ENCODE data around the gene CGAS.

CGAS gene

DNA sequence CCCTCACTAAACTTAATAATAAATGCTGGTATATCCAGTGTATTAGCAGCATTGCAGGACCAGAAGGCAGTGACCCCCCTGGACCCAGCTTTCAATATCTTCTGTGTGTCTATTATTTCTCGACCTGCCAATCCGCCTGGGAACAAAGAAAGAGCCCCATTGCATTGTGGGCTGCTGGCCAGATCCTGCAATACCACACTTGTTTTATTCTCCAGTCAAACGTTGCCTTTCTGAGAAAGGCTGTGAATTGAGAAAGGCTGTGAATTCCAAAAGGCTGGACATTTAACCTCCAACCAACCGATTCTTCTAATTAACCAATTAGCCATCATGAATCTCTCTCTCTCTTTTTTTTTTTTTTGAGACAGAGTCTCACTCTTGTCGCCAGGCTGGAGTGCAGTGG lies 8.0 kb upstream of the CGAS start:
- TF ChIP-seq FOXM1 (IDR thresholded peaks at IDR 0.05; ENCODE audit: borderline replicate concordance, low read depth) (no peak), ZBTB7A (IDR thresholded peaks at IDR 0.05; ENCODE audit: low read depth) (no peak), RAD21 (IDR thresholded peaks at IDR 0.05; ENCODE audit: low read depth) (no peak), YY1 (IDR thresholded peaks at IDR 0.05; ENCODE audit: low read depth) (no peak), CREB1 (IDR thresholded peaks at IDR 0.05; ENCODE audit: low read depth) (no peak), EGR1 (IDR thresholded peaks at IDR 0.05) (no peak), EP300 (IDR thresholded peaks at IDR 0.05; ENCODE audit: borderline replicate concordance) (no peak)

DNA sequence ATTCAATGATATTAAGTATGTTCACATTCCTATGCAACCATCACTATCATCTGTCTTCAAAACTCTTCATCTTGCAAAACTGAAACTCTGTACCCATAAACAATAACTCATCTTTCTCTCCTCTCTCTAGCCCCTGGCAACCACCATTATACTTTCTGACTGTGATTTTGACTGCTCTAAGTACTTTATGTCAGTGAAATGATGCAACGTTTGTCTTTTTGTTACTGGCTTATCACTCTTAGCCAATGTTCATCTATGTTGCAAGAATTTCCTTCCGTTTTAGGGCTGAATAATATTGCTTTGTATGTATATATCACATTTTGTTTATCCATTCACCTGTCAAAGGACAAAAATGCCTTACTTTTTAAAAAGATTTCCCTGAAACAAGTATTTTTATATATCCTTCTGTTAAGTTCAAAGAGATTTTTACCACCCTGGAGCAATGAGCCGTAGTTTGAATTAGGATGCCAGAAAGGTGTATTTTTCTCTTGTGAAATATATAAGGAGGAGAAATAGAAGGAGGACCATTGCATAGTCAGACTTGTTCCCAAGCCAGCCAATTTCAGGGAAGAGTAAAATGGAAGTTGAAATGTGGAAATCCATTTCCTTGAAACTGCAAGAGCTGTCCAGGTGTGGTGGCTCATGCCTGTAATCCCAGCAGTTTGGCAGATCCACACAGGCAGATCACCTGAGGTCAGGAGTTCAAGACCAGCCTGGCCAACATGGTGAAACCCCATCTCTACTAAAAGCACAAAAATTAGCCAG lies 4.0 kb upstream of the CGAS start:
- TF ChIP-seq EGR1 (IDR thresholded peaks at IDR 0.05), result no peak
- TF ChIP-seq REST (IDR thresholded peaks at IDR 0.05; ENCODE audit: low read depth), result no peak
- no peak for TF ChIP-seq CREB1 (IDR thresholded peaks at IDR 0.05; ENCODE audit: low read depth)
- no peak for TF ChIP-seq FOXM1 (IDR thresholded peaks at IDR 0.05; ENCODE audit: borderline replicate concordance, low read depth)
- TF ChIP-seq TEAD4 (IDR thresholded peaks at IDR 0.05), result no peak

DNA sequence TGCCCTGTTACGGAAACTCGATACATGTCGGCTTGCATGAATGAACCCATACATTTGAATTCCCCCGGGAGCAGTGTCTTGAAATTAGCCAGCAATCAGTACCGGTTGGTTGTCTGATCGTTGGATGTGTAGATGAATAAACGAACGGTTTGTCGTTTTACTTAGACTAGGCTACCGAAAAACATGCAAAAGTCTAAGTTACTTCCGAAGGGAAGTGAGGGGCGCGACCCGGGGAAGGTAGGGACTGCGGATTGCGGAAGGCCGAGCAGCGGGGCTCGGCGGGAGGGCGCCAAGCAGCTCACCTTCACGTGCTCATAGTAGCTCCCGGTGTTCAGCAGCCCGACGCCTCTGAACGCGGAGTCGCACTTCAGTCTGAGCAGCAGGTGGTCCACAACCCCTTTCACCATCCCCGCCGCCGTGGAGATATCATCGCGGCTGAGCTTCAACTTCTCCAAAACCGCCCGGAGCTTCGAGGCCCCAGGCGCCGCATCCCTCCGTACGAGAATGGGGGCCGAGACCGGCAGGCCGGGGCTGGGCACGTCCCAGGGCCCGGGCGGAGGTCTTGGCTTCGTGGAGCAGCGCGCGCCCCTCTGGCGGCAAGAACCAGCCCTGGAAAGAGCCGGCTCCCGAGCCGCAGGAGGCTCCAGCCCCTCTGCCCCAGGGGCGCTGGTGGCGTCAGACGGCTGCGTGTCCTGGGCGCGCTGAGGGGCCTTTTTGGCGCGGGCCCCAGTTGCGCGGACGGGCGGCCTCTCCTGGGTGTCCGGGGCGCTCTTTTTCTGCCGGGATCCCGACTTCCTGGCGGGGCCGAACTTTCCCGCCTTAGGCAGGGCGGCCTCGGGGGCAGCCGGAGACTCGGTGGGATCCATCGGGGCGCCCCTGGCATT lies 632 bp downstream of the CGAS start:
- no peak for TF ChIP-seq FOXM1 (IDR thresholded peaks at IDR 0.05; ENCODE audit: borderline replicate concordance, low read depth)
- no peak for TF ChIP-seq TEAD4 (IDR thresholded peaks at IDR 0.05)
- no peak for TF ChIP-seq NFIC (IDR thresholded peaks at IDR 0.05)
- TF ChIP-seq CREB1 (IDR thresholded peaks at IDR 0.05; ENCODE audit: low read depth), result no peak
- no peak for TF ChIP-seq TAF1 (IDR thresholded peaks at IDR 0.05; ENCODE audit: low read depth)
- no peak for TF ChIP-seq MAX (IDR thresholded peaks at IDR 0.05)
- TF ChIP-seq EP300 (IDR thresholded peaks at IDR 0.05; ENCODE audit: borderline replicate concordance), result no peak
- no peak for TF ChIP-seq CEBPB (IDR thresholded peaks at IDR 0.05)
- TF ChIP-seq ZBTB7A (IDR thresholded peaks at IDR 0.05; ENCODE audit: low read depth), result no peak
- TF ChIP-seq YY1 (IDR thresholded peaks at IDR 0.05; ENCODE audit: low read depth), result no peak
- TF ChIP-seq REST (IDR thresholded peaks at IDR 0.05; ENCODE audit: low read depth), result no peak
- TF ChIP-seq USF1 (IDR thresholded peaks at IDR 0.05), result no peak
- no peak for TF ChIP-seq EGR1 (IDR thresholded peaks at IDR 0.05)
- TF ChIP-seq RAD21 (IDR thresholded peaks at IDR 0.05; ENCODE audit: low read depth), result no peak
- TF ChIP-seq TCF12 (IDR thresholded peaks at IDR 0.05; ENCODE audit: low read depth), result no peak

DNA sequence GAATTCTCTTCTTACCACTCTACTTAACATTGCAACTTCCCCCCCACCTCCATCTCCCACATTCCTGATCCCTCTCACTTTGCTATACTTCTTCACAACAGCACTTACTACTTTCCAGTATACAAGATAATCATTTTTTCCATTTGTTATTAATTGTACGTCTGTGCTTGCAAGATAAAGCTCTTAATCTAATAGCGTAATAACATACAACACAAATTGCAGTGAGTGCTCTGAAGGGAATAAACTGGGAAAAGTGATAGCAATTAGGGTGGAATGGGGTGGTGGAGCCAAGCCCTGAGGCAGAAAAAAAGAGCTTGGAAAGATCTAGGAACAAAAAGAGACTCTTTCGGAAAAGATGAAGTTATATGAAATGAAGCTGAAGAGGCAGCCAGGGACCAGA lies 8.5 kb downstream of the CGAS start:
- no peak for TF ChIP-seq TCF12 (IDR thresholded peaks at IDR 0.05; ENCODE audit: low read depth)
- no peak for TF ChIP-seq ZBTB7A (IDR thresholded peaks at IDR 0.05; ENCODE audit: low read depth)
- no peak for TF ChIP-seq EGR1 (IDR thresholded peaks at IDR 0.05)

- TF ChIP-seq CEBPB (IDR thresholded peaks at IDR 0.05) (no peak), EP300 (IDR thresholded peaks at IDR 0.05; ENCODE audit: borderline replicate concordance) (no peak), NFIC (IDR thresholded peaks at IDR 0.05) (no peak), USF1 (IDR thresholded peaks at IDR 0.05) (no peak), EGR1 (IDR thresholded peaks at IDR 0.05) (no peak), FOXM1 (IDR thresholded peaks at IDR 0.05; ENCODE audit: borderline replicate concordance, low read depth) (no peak), REST (IDR thresholded peaks at IDR 0.05; ENCODE audit: low read depth) (no peak), TCF12 (IDR thresholded peaks at IDR 0.05; ENCODE audit: low read depth) (no peak), YY1 (IDR thresholded peaks at IDR 0.05; ENCODE audit: low read depth) (no peak), CREB1 (IDR thresholded peaks at IDR 0.05; ENCODE audit: low read depth) (no peak), RAD21 (IDR thresholded peaks at IDR 0.05; ENCODE audit: low read depth) (no peak), TAF1 (IDR thresholded peaks at IDR 0.05; ENCODE audit: low read depth) (no peak), MAX (IDR thresholded peaks at IDR 0.05) (no peak), TEAD4 (IDR thresholded peaks at IDR 0.05) (no peak), ZBTB7A (IDR thresholded peaks at IDR 0.05; ENCODE audit: low read depth) (no peak)
Observed at GRCh38 chr6:73435236-73435635, 16.9 kb downstream of the CGAS start.
